T follicular helper cell (primary cell): ENCODE results near the gene ADAMTSL3.

Experiments
- DNase-seq: peaks from one replicate; pipeline ENCODE4 v3.0.0-alpha.2; 2020; ENCODE audit warnings: low read depth

ADAMTSL3 gene

GRCh38 chr15:83873966-83874365 is 220.0 kb downstream of the ADAMTSL3 start:
- DNase-seq = no peak

- no peak for DNase-seq
Observed at GRCh38 chr15:83880529-83880928, 226.6 kb downstream of the ADAMTSL3 start.

- DNase-seq = no peak
Observed at GRCh38 chr15:83881156-83881555, 227.2 kb downstream of the ADAMTSL3 start.

GRCh38 chr15:83886321-83886720 is 232.4 kb downstream of the ADAMTSL3 start:
- no peak for DNase-seq

GRCh38 chr15:83887404-83887803 is 233.5 kb downstream of the ADAMTSL3 start:
- no peak for DNase-seq

GRCh38 chr15:83887961-83888360 is 234.0 kb downstream of the ADAMTSL3 start:
- DNase-seq = no peak

GRCh38 chr15:83889995-83890394 is 236.1 kb downstream of the ADAMTSL3 start:
- no peak for DNase-seq

- no peak for DNase-seq
Observed at GRCh38 chr15:83890587-83890986, 236.7 kb downstream of the ADAMTSL3 start.

- no peak for DNase-seq
Observed at GRCh38 chr15:83892498-83892897, 238.6 kb downstream of the ADAMTSL3 start.

GRCh38 chr15:83893308-83893707 is 239.4 kb downstream of the ADAMTSL3 start:
- no peak for DNase-seq

GRCh38 chr15:83897037-83897436 is 243.1 kb downstream of the ADAMTSL3 start:
- no peak for DNase-seq

- no peak for DNase-seq
Observed at GRCh38 chr15:83898361-83898760, 244.4 kb downstream of the ADAMTSL3 start.

GRCh38 chr15:83899670-83900069 is 245.7 kb downstream of the ADAMTSL3 start:
- DNase-seq = no peak

GRCh38 chr15:83904107-83905040 is 250.5 kb downstream of the ADAMTSL3 start:
- DNase-seq = no peak

- no peak for DNase-seq
Observed at GRCh38 chr15:83905556-83906273, 251.8 kb downstream of the ADAMTSL3 start.

- no peak for DNase-seq
Observed at GRCh38 chr15:83911345-83911744, 257.4 kb downstream of the ADAMTSL3 start.

GRCh38 chr15:83912343-83912742 is 258.4 kb downstream of the ADAMTSL3 start:
- no peak for DNase-seq

- DNase-seq = no peak
Observed at GRCh38 chr15:83913034-83913632, 259.2 kb downstream of the ADAMTSL3 start.

- no peak for DNase-seq
Observed at GRCh38 chr15:83914906-83915305, 261.0 kb downstream of the ADAMTSL3 start.

GRCh38 chr15:83917432-83917831 is 263.5 kb downstream of the ADAMTSL3 start:
- DNase-seq = no peak

GRCh38 chr15:83918011-83918410 is 264.1 kb downstream of the ADAMTSL3 start:
- DNase-seq = no peak

- DNase-seq = no peak
Observed at GRCh38 chr15:83919319-83919830, 265.5 kb downstream of the ADAMTSL3 start.
